Kasumi-1 (cell line): Measurements from ENCODE around the gene LRMDA.
A peak's percentile ranks its signal among the peaks of the same experiment; 100 is the strongest.

Experiments used
- DNase-seq, 2 experiments: peaks; one replicate each; lab custom pipeline; 2025; lab: John Stamatoyannopoulos, UW

The LRMDA gene

DNA sequence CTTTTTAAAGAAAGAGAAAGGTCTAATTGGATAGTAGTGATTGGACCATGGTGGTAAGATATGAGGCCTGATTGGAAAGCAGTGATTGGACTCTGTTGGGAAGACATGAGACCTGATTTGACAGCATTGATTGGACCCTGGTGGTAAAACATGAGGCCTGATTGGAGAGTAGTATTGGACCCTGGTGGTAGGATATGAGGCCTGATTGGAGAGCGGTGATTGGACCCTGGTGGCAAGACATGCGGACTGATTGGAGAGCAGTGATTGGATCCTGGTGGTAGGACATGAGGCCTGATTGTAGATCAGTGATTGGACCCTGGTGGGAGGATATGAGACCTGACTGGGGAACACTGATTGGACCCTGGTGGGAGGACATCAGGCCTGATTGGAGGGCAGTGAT is 444.3 kb downstream of the LRMDA start:
- DNase-seq: no peak

DNA sequence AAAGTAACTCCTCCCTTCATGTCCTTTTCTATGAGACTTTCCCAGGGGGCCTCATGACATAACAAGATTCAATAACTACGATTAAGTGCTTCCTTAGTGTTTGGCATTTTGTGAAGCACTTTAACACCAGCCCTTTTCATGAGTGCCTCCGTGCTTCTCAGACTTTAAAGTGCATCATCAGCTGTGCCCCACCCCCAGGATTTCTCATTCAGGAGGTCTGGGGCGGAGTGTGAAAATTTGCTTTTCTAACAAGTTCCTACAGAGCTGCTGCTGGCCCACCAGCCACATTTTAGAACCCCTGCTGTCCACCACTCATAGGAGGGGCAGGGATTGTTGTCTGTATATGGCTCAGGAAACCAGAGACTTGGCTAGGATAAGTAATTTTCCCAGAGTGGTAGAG is 445.3 kb downstream of the LRMDA start:
- DNase-seq: no peak

DNA sequence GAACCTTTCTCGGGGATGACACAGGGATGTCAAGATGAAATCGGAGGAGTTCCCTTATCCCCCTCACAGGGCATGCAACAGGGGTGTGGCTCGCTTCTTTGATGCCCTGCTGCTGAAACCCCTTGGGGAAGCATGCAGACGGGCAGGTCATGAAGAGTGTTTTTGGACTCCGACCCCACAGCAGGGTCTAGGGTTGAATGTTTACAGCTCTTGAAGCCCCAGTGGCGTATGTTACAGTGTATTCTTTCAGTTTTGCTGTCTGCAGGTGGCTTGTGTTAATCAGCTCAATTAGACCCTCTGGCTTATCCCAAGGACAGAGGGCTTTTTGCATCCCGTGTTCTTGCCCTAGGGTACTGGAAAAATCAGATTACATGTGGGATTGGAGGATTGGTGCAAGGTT is 446.5 kb downstream of the LRMDA start:
- DNase-seq: no peak

DNA sequence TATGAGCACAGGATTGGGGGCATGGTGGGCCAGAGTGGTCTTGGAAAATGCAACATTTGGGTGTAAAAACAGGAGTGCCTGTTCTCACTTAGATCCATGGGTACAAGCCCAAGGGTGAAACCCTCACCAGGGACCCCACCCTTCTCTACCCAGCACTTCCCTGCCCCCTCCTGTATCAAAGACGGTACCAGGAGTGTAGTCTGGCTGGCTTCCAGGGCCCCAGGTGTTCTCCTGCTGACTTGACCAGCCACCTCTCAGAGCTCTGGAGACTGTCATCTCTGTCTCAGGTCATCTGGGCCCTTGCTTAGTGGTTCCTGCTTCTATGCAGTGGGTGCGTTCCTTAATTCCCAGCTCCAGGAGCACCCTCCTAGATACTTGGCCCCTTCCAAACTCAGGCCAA is 447.2 kb downstream of the LRMDA start:
- no peak for DNase-seq

DNA sequence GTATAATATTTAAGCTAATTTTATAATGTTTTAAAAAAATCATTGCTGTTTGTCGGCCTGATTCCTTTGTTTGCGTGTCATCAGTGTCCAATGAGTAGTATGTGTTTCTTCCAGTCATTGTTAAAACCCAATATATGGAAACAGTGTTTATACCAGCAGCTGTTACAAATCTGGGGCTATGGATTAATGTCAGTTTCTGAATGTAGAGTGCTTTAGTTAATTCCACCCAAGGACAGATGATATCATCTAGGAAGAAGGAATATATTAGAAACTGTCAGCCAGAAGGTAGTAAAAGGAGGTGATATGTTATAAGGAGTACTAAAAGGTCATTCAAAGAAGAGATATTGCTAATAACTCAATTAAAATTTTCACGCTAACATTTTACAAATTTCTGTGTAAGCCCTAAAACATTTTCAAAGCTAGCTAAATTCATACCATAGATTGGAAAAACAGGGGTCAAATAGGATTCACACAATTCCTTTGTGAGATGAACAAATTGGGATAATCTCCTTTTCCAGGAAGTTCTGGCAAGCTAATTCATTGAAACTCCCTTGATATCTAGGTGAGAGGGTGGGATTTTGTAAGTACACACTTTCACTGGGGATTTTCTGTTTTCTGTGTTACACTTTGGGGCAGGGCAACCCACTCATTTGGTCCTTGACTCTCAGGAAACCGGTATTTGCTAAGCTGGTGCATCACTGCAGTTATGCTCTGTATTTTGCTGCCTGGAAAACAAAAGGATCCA is 448.8 kb downstream of the LRMDA start:
- DNase-seq: no peak

DNA sequence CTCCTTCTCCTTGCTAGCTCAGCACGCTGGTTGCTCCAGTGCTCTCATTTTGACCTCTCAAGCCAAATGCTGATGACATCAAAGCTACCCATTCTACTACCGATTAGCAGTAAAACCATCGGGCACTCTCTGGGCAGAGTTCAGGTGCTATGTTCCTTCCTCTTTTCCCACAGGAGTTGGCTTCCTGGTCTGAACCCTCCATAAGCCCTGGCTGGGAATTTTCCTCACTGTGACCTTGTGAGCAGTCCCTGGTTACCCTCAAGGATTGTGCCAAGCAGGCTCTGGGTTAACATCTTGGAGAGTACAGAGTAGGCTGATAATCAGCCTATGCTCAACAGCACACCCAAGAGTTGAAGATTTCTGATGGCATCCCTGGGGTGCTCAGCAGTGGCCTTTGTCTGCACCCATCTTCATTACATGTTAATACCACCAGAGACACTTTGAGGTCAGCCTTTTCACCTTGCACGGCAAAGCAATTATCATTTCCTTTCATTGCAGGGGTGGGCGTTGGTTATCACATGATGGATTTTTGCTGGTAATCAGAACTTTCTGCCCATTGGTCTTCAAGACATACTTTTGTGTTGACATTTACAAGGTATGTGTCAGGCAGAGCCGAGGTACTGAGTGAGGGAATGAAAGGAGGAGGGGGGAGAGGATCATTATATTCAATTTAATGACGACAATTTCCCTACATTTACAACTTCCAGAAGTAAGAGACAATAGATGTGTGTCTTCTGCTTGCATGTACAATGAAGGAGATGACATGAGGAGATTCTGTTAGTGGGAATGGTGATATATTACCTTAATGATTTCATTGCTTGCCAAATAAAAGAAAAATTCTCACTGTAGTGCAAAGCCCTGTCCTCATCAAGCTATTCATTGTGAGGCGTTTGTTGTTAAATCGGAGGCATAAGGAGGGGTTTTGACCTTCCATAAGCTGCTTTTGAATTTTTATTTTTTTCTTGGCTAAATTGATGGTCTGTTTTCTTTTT is 452.0 kb downstream of the LRMDA start:
- no peak for DNase-seq

DNA sequence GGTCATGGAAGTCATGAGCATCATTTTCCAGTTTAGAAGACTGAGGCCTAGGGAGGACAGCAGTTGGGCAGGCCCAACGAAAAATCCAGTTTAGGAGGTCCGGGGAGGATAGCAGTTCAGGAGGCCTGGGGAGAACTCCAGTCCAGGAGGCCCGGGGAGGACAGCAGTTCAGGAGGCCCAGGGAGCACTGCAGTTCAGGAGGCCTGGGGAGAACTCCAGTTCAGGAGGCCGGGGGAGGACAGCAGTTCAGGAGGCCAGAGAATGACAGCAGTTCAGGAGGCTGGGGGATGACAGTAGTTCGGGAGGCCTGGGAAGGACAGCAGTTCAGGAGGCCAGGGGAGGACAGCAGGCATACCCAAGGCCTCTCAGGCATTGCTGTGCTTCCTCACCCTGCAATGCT is 453.4 kb downstream of the LRMDA start:
- DNase-seq: peak; percentile 23 to 28

DNA sequence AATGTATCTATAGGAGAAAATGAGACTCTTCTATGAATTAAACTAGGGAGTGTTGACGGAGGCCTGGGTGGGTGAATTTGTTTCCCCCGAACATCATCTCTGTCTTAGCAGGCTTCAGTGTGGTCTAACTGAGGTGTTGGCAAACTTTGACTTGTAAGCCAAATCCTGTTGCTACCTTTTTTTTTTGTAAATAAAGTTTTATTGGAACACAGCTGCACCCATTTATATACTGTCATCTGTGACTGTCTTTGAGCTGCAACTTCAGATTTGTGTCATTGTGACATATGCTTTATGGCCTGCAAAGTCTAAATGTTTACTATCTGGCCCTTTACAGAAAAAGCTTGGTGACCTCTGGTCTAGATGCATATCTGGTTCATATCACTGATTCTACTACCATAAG is 455.9 kb downstream of the LRMDA start:
- DNase-seq: no peak

DNA sequence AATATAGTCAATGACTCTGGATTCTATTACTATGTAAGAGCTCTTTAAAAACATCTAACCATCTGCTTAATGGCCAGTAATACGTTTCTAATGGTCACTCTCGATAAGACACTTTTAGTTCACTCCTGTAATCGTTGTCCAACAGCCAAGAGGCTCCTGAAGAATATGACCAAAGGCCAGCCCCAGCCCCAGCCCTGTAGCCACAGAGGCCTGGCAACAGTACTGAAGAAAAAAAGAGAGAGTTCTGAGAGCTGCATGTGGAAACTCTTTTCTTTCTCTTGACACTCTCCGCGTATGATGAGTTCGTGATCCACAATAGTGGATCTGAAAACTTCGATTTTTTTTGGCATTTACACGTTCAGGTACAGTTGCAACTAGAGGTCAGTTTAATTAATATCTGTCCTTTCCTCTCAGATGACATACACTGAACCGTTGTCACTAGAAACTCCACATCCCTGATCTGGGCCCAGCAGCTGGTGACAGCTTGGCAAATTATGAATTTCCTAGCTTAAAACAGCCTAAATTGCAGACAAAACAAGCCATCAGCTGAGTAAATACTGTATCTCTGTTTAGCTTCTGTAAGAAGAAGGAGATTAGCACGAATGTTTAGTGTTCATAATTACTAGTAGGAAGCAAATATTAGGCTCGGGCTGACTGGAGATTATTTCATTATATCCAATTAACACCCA is 456.7 kb downstream of the LRMDA start:
- DNase-seq: no peak

DNA sequence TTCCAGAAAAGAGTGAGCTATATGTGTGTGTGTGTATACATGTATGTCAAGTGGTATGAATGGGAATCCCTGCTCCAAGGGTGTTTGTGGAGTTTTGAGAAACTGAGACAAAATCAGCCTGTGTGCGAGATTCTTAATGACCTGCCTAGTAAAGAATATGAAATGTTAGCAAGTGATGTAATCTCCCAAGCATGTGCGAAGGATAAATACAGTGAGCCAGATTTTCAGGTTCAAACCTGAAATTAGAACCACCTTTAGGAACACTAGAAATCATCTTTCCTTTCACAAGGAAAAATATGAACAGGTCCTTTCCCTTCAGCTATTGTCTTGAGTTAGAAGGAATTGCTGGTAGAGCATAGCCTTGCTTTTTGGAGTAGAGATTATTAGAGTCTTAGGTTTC is 457.6 kb downstream of the LRMDA start:
- DNase-seq: no peak

DNA sequence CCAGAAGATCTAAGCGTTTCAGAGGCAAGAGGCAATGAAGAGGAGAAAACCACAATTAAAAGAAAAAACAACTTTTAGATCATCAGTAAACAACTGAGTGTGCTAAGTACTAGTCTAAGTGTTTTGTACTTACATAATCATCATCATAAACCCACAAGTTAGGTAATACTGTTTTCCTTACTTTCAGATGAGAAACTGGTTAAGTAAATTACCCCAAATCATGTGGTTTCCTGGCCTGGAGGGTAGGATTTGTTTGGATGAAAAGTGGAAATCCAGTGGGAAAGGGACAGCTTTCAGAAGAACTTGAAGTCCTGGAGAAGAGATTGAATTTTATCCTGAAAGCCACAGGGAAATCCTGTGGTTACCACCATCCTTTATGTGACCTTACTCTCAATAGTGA is 463.3 kb downstream of the LRMDA start:
- DNase-seq: no peak

DNA sequence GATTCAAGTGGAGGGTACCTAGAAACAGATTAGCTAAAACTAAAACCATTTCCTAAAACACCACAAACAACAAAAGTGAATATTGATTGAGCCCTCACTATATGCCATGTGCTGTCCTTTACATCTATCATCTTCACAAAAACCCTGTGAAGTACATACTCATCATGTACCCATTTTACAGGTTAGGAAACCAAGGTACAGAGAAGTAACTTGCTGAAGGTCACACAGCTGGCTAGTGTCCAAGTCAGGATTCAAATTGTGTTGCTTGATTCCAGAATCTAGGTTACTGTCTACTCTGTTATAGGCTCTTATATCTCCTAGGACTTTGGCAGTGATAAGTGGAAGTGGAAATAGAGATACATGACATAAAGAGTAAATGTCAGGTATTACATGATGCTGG is 463.8 kb downstream of the LRMDA start:
- DNase-seq: no peak

DNA sequence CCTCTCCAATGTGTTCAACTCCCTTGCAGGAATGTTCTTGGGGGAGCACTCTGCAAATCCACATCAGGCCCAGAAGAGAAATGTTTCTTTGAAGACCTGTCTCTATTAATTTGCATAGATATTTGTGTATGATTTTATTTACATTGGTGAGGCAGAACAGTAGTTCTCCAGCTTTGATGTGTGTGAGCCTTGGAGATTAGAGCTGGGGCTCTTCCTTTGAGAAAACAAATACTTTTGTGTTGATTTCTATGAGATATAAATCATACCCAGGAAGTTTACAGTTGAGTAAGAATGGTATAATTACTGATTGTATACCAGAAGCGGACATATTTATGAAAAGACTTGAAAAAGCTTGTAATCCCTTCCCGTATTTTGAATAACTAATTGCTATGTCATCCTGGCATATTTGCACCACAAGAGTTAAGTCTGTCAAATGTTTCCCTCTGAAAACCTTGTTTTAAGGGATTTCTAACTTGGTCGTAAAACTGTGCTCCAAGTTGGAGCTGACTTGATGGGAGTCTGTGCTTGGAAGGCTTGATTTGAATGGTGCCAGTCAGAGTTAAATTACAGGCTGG is 468.5 kb downstream of the LRMDA start:
- no peak for DNase-seq

DNA sequence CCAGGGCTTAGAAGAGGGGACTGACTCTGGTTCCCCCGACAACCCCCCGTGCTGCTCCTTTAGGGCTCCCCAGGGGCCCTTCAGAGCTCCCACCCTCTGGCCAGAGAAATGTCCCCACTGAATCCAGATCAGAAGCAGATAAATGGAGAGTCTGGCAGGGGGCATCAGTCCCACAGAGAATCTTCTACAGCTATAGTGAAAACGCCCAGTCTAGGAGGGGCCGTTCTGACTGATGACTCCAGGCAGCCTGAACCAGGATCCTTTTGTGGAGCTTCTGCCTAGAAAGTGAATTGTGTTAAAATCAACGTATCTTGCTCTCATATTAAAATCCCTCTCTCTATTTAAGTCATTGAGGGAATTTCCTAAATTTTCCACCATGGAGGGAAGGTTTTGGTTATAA is 471.4 kb downstream of the LRMDA start:
- DNase-seq: no peak

DNA sequence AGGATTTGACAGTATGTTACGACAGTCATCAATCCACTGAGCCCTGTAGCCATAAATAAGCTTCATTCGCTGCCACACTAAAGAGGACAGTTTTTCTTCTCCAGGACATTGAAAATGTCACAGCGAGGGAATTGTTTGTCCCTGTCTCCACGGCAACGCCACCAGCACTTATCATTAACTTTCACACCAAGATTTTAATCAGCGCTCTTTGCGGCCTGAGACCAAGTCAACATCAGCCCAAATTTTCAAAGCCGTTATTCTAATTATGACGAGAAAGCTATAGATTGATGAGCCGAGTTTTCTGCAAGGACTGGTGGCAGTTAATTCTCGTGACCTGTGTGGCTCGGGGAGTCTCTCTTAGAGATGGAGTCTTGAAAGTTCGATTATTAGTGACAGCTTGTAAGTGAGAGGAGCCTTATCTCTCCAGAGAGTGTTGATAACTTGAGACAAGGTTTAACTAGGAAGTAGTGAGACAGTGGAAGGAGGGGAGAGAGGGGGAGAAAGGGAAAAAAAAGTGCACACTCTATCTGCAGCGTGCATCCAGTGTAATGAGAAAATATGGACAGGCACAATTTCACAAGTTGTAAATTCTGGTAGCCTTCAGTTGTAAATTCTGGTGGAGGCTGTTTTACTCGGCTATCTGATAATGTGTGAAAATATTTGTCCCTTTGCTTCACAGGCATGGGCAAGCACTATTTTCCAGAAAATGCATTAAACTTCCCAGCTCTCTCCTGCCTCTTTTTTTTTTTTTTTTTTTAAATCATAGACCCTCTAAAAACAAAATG is 473.3 kb downstream of the LRMDA start:
- DNase-seq: no peak

DNA sequence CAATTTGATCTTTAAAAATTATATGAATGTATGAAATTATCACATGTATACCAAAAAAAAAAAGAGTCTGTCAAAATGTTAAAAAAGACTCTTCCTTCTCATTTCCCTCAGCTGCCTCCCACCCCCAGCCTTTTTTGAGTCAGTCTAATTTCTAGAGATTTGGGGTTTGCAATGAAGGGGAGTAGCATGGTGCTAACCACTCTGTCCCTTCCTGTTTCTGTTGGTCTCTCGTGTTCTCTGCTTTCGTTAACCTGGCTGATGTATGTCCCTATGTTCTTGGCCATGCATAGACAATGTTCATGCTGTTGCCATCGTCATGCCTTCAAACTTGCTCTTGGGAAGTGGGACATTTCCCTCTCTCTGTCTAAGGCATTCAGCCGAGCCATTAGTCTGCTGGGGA is 474.1 kb downstream of the LRMDA start:
- DNase-seq: no peak

DNA sequence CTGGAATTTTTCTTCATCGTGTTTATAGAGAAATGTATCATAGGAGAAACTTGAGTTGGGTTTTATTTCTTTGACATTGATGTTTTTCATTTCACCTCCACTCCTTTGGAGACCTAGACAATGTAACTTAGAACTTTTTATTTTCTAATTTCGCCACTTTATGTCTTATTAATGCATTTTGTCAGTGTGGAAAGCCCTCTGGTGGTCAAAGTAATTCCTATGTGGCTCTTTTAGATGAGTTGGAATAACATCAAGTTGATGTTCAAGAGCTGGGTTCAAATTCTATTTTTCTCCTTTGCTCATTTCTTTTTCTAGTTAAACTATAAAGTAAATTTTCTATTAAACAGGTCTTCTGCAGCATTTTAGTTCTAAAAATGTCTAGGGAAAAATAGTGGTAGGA is 478.6 kb downstream of the LRMDA start:
- DNase-seq: peak; percentile 57 to 64

DNA sequence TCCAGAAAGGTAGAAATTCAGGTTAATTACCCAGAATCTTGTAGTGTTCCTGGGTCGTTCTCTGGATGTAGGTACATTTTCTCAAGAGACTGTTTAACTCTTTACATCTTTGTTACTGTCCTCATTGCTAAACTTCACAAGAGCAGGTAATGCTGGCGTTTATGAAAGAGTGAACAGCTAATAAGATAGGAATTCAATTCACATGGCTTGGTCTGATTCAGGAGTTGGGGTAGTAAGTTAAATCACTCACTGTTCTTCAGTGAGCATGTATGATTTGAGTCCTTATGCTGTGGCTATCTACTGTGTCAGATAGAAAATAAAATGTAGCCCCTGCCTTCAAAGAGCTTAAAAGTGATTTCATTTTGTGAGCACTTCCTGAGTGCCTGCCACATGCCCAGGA is 480.0 kb downstream of the LRMDA start:
- DNase-seq: no peak

DNA sequence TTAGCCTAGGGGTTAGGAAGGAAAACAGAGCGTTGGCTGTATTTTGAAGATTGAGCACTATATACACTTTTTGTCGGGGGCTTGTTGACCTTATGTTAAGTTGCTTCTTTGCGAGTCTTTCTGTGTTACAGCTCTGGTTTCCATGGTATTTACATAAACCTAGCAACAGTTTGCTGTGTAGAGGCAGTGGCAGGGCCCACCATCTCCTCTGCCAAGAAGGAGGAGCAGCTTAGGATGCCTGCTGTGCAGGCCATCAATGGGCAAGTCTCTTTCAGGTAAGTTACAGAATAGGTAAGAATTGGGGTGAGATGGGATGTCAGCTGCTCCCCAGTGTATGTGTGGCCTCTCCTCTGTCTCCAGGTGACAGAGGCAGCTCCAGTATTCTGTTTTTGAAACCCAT is 485.5 kb downstream of the LRMDA start:
- no peak for DNase-seq

DNA sequence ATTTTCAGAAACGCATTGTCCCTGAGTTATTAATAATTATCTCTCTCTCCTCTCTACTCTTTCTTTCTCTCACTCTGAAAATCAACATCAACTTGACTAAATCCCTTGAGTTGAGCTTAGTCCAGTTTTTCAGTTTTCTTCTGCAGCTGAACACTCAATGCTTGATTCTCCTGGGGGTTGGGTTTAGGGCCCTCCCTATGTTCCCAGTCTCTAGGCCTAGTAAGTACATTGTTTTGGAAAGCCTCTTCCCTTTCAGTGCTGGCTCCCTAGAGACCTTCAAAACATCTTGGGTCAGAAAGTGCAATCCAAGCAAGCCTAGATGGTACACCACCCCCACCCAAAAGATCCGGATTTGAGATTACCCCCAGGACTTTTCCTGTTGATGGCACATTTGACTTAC is 488.5 kb downstream of the LRMDA start:
- DNase-seq: no peak

DNA sequence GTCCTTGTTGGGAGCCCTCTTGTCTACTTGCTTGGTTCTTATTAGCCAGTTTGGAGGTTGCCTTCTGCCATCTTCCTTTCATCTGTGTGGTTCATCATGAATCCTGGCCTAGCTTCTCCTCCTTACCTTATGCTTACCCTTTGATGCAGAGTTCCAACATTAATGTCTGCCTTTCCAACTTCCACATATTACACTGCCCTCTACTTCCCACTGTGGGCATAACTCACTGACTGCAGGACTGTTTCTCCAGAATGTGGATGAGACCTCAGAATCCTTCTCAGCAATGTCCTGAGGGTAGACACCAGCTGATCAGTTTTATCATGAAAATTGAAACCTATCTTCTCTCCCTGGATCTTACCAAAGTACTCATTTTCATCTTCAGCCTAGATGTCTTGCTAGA is 491.0 kb downstream of the LRMDA start:
- peak in 1 of 2 experiments; percentile 17 for DNase-seq
